K562 (cell line): ENCODE results near the gene MRO. TPM values are rescaled to one million over a fixed set of nuclear protein-coding genes. Genes with fewer than 3 reads are reported as not detected.

Source experiments
- ATAC-seq: fragments of 200-7000 bp; cut with Tn5 transposase; 3 replicates; pipeline ENCODE4 v1.9.1; 2020; ENCODE audit warnings: moderate library complexity
- BruUV-seq: library from RNA; stranded (reverse); fragments of 400-500 nt; replicated peaks from 2 replicates; lab custom pipeline; 2021; lab: Mats Ljungman, UMichigan
- CTCF ChIA-PET: fragments of 300-600 bp; formaldehyde crosslinking; extraction: SDS; loops from one replicate; lab custom pipeline; 2021; ENCODE audit warnings: low intra/inter-chr PET ratio; lab: Yijun Ruan, JAX
- POLR2A ChIA-PET: fragments of 300-600, 350-650 bp; sonication (Branson Sonifier 250); formaldehyde crosslinking; extraction: SDS; loops from one replicate; lab custom pipeline; 2021; ENCODE audit warnings: antibody characterized with exemption, inconsistent platforms; lab: Yijun Ruan, JAX
- DNase-seq, 4 experiments: peaks; one replicate each; pipeline versions ENCODE4 v3.0.0 to v3.0.0-alpha.2; 2011 to 2018; ENCODE audit warnings: low spot score in 3 of 4, mixed read lengths in 3 of 4; ENCODE audit errors: extremely low read depth in 1 of 4
- FAIRE-seq: peaks from 2 replicates; lab custom pipeline; 2011; peaks lifted over from hg19 to GRCh38; lab: Jason Lieb, UNC
- H2AFZ ChIP-seq: 2 replicates; pipeline ENCODE4 v1.6.0; 2011; ENCODE audit warnings: low read depth, low read length, control low read depth, inconsistent platforms
- H3K27ac ChIP-seq: fragments of 200-600 bp; 3 replicates; pipeline ENCODE4 v1.8.0; 2011; ENCODE audit warnings: low read depth, mild to moderate bottlenecking, control low read depth, inconsistent platforms, low read length, moderate library complexity, mixed read lengths; ENCODE audit errors: extremely low read depth
- H3K27me3 ChIP-seq, 2 experiments: fragments of 300-600 bp in 1 of 2; 2 replicates in 1 of 2; 3 replicates in 1 of 2; pipeline versions ENCODE4 v1.6.0 to v1.8.0; 2011; ENCODE audit warnings: inconsistent platforms in 2 of 2, low read length in 2 of 2, mild to moderate bottlenecking in 1 of 2, mixed read lengths in 1 of 2, moderate library complexity in 1 of 2; ENCODE audit not compliant: control insufficient read depth in 2 of 2, insufficient read depth in 2 of 2
- H3K36me3 ChIP-seq: fragments of 300-600 bp; 3 replicates; pipeline ENCODE4 v1.8.0; 2011; ENCODE audit warnings: mild to moderate bottlenecking, low read length, inconsistent platforms; ENCODE audit not compliant: control insufficient read depth, insufficient read depth
- H3K4me1 ChIP-seq, 2 experiments: fragments of 200-600 bp in 1 of 2; replicated peaks in 1 of 2; 2 replicates in 1 of 2; 3 replicates in 1 of 2; pipeline versions ENCODE4 v1.5.1 to v1.8.0; 2011; ENCODE audit warnings: inconsistent platforms in 2 of 2, low read length in 2 of 2, mild to moderate bottlenecking in 1 of 2, mixed read lengths in 1 of 2, moderate library complexity in 1 of 2; ENCODE audit not compliant: control insufficient read depth in 2 of 2, insufficient read depth in 2 of 2
- H3K4me2 ChIP-seq: 2 replicates; pipeline ENCODE4 v1.6.1; 2011; ENCODE audit warnings: low read length, control low read depth, inconsistent platforms, mixed read lengths; ENCODE audit not compliant: insufficient read depth
- H3K4me3 ChIP-seq: fragments of 200-600 bp; sonication (generic), shearing (Covaris generic); 2 replicates; pipeline ENCODE4 v1.5.1; 2016; ENCODE audit warnings: control low read depth, inconsistent platforms
- H3K79me2 ChIP-seq: fragments of 200-600 bp; 3 replicates; pipeline ENCODE4 v1.8.0; 2011; ENCODE audit warnings: low read length, inconsistent platforms; ENCODE audit not compliant: control insufficient read depth, insufficient read depth
- H3K9ac ChIP-seq, 2 experiments: 2 replicates each; pipeline versions ENCODE4 v1.6.0 to v1.6.1; 2011; ENCODE audit warnings: low read depth in 2 of 2, low read length in 2 of 2, control low read depth in 1 of 2, inconsistent platforms in 1 of 2, mild to moderate bottlenecking in 1 of 2, mixed read lengths in 1 of 2; ENCODE audit not compliant: insufficient read depth in 1 of 2
- H3K9me1 ChIP-seq: one replicate; pipeline ENCODE4 v1.6.0; 2011; ENCODE audit warnings: inconsistent platforms, mild to moderate bottlenecking, low read length, moderate library complexity; ENCODE audit not compliant: control insufficient read depth, insufficient read depth
- H3K9me3 ChIP-seq: replicated peaks from 2 replicates; pipeline ENCODE4 v1.5.1; 2011; ENCODE audit warnings: low read depth, low read length, inconsistent platforms; ENCODE audit not compliant: control insufficient read depth, insufficient read depth
- H4K20me1 ChIP-seq: replicated peaks from 2 replicates; pipeline ENCODE4 v1.6.1; 2011; ENCODE audit warnings: low read length, inconsistent platforms, mixed read lengths; ENCODE audit not compliant: control insufficient read depth, insufficient read depth
- CREB1 ChIP-seq, 2 experiments: sonication (generic) in 1 of 2; formaldehyde crosslinking in 1 of 2; IDR thresholded peaks; 2 replicates each; pipeline versions ENCODE4 v1.6.1 to v1.8.0; 2012 to 2022; ENCODE audit warnings: inconsistent platforms in 1 of 2, mild to moderate bottlenecking in 1 of 2, missing genetic modification reagents in 1 of 2, moderate library complexity in 1 of 2
- CREB5 ChIP-seq: fragments of 250-450 bp; sonication (Bioruptor Pico); IDR thresholded peaks from 2 replicates; pipeline ENCODE4 v1.5.0; 2020; ENCODE audit warnings: mild to moderate bottlenecking
- DIDO1 ChIP-seq: fragments of 450-650 bp; IDR thresholded peaks from 2 replicates; pipeline ENCODE4 v1.6.1; 2016; ENCODE audit warnings: low read depth, missing biosample characterization, missing genetic modification characterization
- RNF2 ChIP-seq: sonication (generic); IDR thresholded peaks from 2 replicates; pipeline ENCODE4 v1.6.1; 2016
- RREB1 ChIP-seq: fragments of 250-450 bp; sonication (Bioruptor Pico); IDR thresholded peaks from 2 replicates; pipeline ENCODE4 v1.4.0; 2020
- THAP7 ChIP-seq: fragments of 250-450 bp; sonication (Bioruptor Pico); IDR thresholded peaks from 2 replicates; pipeline ENCODE4 v1.5.0; 2021
- U2AF1 ChIP-seq: fragments of 200-400 bp; formaldehyde crosslinking; optimal IDR thresholded peaks from 2 replicates; pipeline ENCODE3; 2017; ENCODE audit warnings: mild to moderate bottlenecking, low read depth, low read length, moderate library complexity
- USF2 ChIP-seq: sonication (generic); formaldehyde crosslinking; IDR thresholded peaks from 2 replicates; pipeline ENCODE4 v1.5.0; 2020; ENCODE audit warnings: missing genetic modification reagents
- XRCC4 ChIP-seq: IDR thresholded peaks from one replicate; pipeline ENCODE4 v1.6.1; 2011; ENCODE audit not compliant: insufficient read depth, insufficient read length; ENCODE audit errors: extremely low read depth
- ZNF146 ChIP-seq: IDR thresholded peaks from one replicate; pipeline ENCODE4 v1.6.1; 2018; ENCODE audit warnings: missing compliant biosample characterization; ENCODE audit not compliant: unreplicated experiment
- ZNF184 ChIP-seq: sonication (generic); formaldehyde crosslinking; IDR thresholded peaks from 2 replicates; pipeline ENCODE4 v1.5.0; 2020; ENCODE audit warnings: missing genetic modification reagents
- ZNF561 ChIP-seq: fragments of 450-650 bp; formaldehyde crosslinking; conservative IDR thresholded peaks from 2 replicates; pipeline ENCODE4 v1.4.0; 2020; ENCODE audit warnings: mild to moderate bottlenecking, moderate library complexity
- ZNF830 ChIP-seq: fragments of 250-450 bp; sonication (Bioruptor Pico); IDR thresholded peaks from 2 replicates; pipeline ENCODE4 v1.5.0; 2021; ENCODE audit warnings: mild to moderate bottlenecking
- WGBS: fragments of 100-300 bp; shearing (Covaris generic); methylation state at CpG from one replicate; pipeline ENCODE4 v1.1.6; 2016; ENCODE audit warnings: low coverage, mixed read lengths; ENCODE audit not compliant: insufficient coverage; ENCODE audit errors: missing lambda C conversion rate; 5-methylcytosine and 5-hydroxymethylcytosine counted together
- in situ Hi-C: fragments of 300-500 bp; cut with MboI; formaldehyde crosslinking; loops from 4 replicates; pipeline ENCODE4 v1.15.0; 2018; ENCODE audit warnings: inconsistent platforms, mixed read lengths
- intact Hi-C: fragments of 100-400 bp; cut with micrococcal nuclease; formaldehyde crosslinking; loops from 2 replicates; pipeline ENCODE4 v1.14.2; 2022
- polyA plus RNA-seq, 8 experiments: library from polyadenylated mRNA; depleted of rRNA in 4 of 8; stranded (reverse) in 5 of 8; unstranded in 3 of 8; fragments of >200 nt; fragmentation: Nextera tagmentation in 2 of 8; fragmentation: Illumina TruSeq in 1 of 8; extraction: Ambion mirVana in 2 of 8; extraction: Trizol in 1 of 8; gene quantifications; 2 replicates each; pipeline versions ENCODE4 v1.2.1 to v1.2.3, GENCODE V29; 2011 to 2014; ENCODE audit warnings: inconsistent platforms in 1 of 8, missing spikeins in 1 of 8
- total RNA-seq, 7 experiments: library from RNA; depleted of rRNA in 6 of 7; stranded (reverse); fragments of >200 nt in 6 of 7; fragmentation: Illumina TruSeq in 2 of 7; extraction: Trizol in 2 of 7; gene quantifications; 2 replicates each; pipeline versions ENCODE4 v1.2.1 to v1.2.3, GENCODE V29; 2011 to 2021; ENCODE audit warnings: low replicate concordance in 1 of 7

The MRO gene
- total and polyA plus RNA-seq, 9 of the 15 experiments (the other 6 are each of a cell fraction or from before 2014, with no cell fraction given) = 0.06 TPM; not detected in 8

GRCh38 chr18:50748243-50749229 lies 71.3 kb downstream of the MRO start:
- Histone ChIP-seq H4K20me1 (no peaks in the 10 kb centered on the region), H3K27ac (no peak overlapping the region), H3K36me3 (no peaks in the 10 kb centered on the region), H2AFZ (no peak overlapping the region), H3K4me2 (no peak overlapping the region), H3K79me2 (no peaks in the 10 kb centered on the region), H3K9me1 (no peaks in the 10 kb centered on the region), H3K27me3 (peaks cover 0 to 12% of the 10 kb centered on the region in 2 experiments; a peak in 1 of 5 replicates), H3K9ac (no peak overlapping the region), H3K4me3 (no peak overlapping the region), H3K9me3 (no peaks in the 10 kb centered on the region), H3K4me1 (no peaks in the 10 kb centered on the region)
- DNase-seq = no peak
- no peak for FAIRE-seq
- BruUV-seq = no TSS peak
- in situ Hi-C loops = no loop called here
- 0% methylated on average over 9 of the region's 9 CpGs for WGBS
- POLR2A ChIA-PET = no interaction called here
- CTCF ChIA-PET = no interaction called here
- ATAC-seq = no peak
- intact Hi-C loops = no loop called here
- TF ChIP-seq DIDO1 (tag) (no peak), CREB5 (CRISPR knock-in tag) (no peak), RNF2 (no peak), ZNF830 (CRISPR knock-in tag) (no peak), CREB1 (IDR thresholded peaks at IDR 0.05) (no peak), CREB1 (CRISPR knock-in tag; IDR thresholded peaks at IDR 0.05) (no peak), ZNF184 (no peak), ZNF146 (no peak), USF2 (no peak), XRCC4 (no peak), U2AF1 (no peak), THAP7 (CRISPR knock-in tag) (no peak), RREB1 (CRISPR knock-in tag) (no peak), ZNF561 (CRISPR knock-in tag) (no peak)
